Keratinocyte (primary cell): ENCODE measurements around the gene IFNL1. TPM values are rescaled to one million over a fixed set of nuclear protein-coding genes. Genes with fewer than 3 reads are reported as not detected.

Experiments
- DNase-seq: peaks from one replicate; pipeline ENCODE4 v3.0.0-alpha.2; 2011; ENCODE audit warnings: low read depth, missing footprints, low spot score
- FAIRE-seq: peaks from 2 replicates; lab custom pipeline; 2011; peaks lifted over from hg19 to GRCh38; lab: Jason Lieb, UNC
- H2AFZ ChIP-seq: 2 replicates; pipeline ENCODE4 v1.6.0; 2012; ENCODE audit warnings: low read length, control low read depth, inconsistent platforms; ENCODE audit not compliant: control insufficient read depth
- H3K27ac ChIP-seq: 2 replicates; pipeline ENCODE4 v1.5.1; 2011; ENCODE audit warnings: low read length; ENCODE audit not compliant: control insufficient read depth, insufficient read depth
- H3K27me3 ChIP-seq: 3 replicates; pipeline ENCODE4 v1.6.0; 2011; ENCODE audit warnings: low read length; ENCODE audit not compliant: control insufficient read depth, insufficient read depth; ENCODE audit errors: extremely low read depth
- H3K36me3 ChIP-seq, 2 experiments: 2 replicates in 1 of 2; 3 replicates in 1 of 2; pipeline ENCODE4 v1.5.1; 2011; ENCODE audit warnings: low read length in 2 of 2, mild to moderate bottlenecking in 1 of 2; ENCODE audit not compliant: control insufficient read depth in 2 of 2, insufficient read depth in 2 of 2; ENCODE audit errors: extremely low read depth in 1 of 2
- H3K4me1 ChIP-seq: 3 replicates; pipeline ENCODE4 v1.5.1; 2011; ENCODE audit warnings: low read length; ENCODE audit not compliant: control insufficient read depth, insufficient read depth; ENCODE audit errors: extremely low read depth
- H3K4me2 ChIP-seq: 3 replicates; pipeline ENCODE4 v1.6.0; 2011; ENCODE audit warnings: low read depth, low read length; ENCODE audit not compliant: control insufficient read depth, insufficient read depth; ENCODE audit errors: extremely low read depth
- H3K4me3 ChIP-seq, 3 experiments: fragments of 200-600 bp in 1 of 3; sonication (generic) in 1 of 3; 2 replicates in 2 of 3; 3 replicates in 1 of 3; pipeline ENCODE4 v1.5.1; 2011 to 2016; ENCODE audit warnings: low read length in 3 of 3, mild to moderate bottlenecking in 3 of 3, control low read depth in 2 of 3, inconsistent platforms in 1 of 3, low read depth in 1 of 3, mixed read lengths in 1 of 3, mixed run types in 1 of 3, moderate library complexity in 1 of 3; ENCODE audit not compliant: control insufficient read depth in 2 of 3, insufficient read depth in 2 of 3; ENCODE audit errors: extremely low read depth in 1 of 3
- H3K79me2 ChIP-seq: 2 replicates; pipeline ENCODE4 v1.6.0; 2012; ENCODE audit warnings: low read length; ENCODE audit not compliant: control insufficient read depth, insufficient read depth
- H3K9ac ChIP-seq: 3 replicates; pipeline ENCODE4 v1.6.0; 2011; ENCODE audit warnings: low read length; ENCODE audit not compliant: control insufficient read depth, insufficient read depth; ENCODE audit errors: extremely low read depth
- H3K9me1 ChIP-seq: 3 replicates; pipeline ENCODE4 v1.6.0; 2011; ENCODE audit warnings: low read length; ENCODE audit not compliant: control insufficient read depth, insufficient read depth; ENCODE audit errors: extremely low read depth
- H3K9me3 ChIP-seq: 2 replicates; pipeline ENCODE4 v1.5.1; 2012; ENCODE audit warnings: low read depth, low read length; ENCODE audit not compliant: control insufficient read depth
- H4K20me1 ChIP-seq: 3 replicates; pipeline ENCODE4 v1.6.0; 2011; ENCODE audit warnings: low read length; ENCODE audit not compliant: control insufficient read depth, insufficient read depth; ENCODE audit errors: extremely low read depth
- CTCF ChIP-seq, 3 experiments: IDR thresholded peaks in 1 of 3; conservative IDR thresholded peaks in 1 of 3; optimal IDR thresholded peaks in 1 of 3; 2 replicates in 2 of 3; 3 replicates in 1 of 3; pipeline versions ENCODE3 to v1.5.1; 2011; ENCODE audit warnings: low read length in 3 of 3, mild to moderate bottlenecking in 3 of 3, moderate library complexity in 2 of 3, control low read depth in 1 of 3, inconsistent platforms in 1 of 3; ENCODE audit not compliant: insufficient read depth in 2 of 3; ENCODE audit errors: extremely low read depth in 1 of 3
- EZH2 ChIP-seq: IDR thresholded peaks from one replicate; pipeline ENCODE4 v1.6.1; 2012; ENCODE audit warnings: inconsistent platforms, mild to moderate bottlenecking, low read length, moderate library complexity
- dilution Hi-C: fragments of 300-500 bp; cut with MboI; formaldehyde crosslinking; loops from one replicate; pipeline ENCODE4 v1.7.0; 2020; ENCODE audit warnings: low sequenced_read_pairs; ENCODE audit not compliant: extremely low pct_ligation_motif_present
- polyA plus RNA-seq, 5 experiments: library from polyadenylated mRNA; depleted of rRNA in 3 of 5; stranded (reverse) in 3 of 5; stranded (forward) in 1 of 5; unstranded in 1 of 5; fragments of >200 nt; gene quantifications; 1 replicate in 1 of 5; 2 replicates in 3 of 5; 3 replicates in 1 of 5; pipeline versions ENCODE4 v1.2.1 to v1.2.3, GENCODE V29; 2011 to 2012; ENCODE audit warnings: missing spikeins in 2 of 5, low read depth in 1 of 5, low replicate concordance in 1 of 5

IFNL1 gene
- polyA plus RNA-seq, 1 donor (not counting 4 experiments of a cell fraction or from before 2014, with no cell fraction given) = not detected

DNA sequence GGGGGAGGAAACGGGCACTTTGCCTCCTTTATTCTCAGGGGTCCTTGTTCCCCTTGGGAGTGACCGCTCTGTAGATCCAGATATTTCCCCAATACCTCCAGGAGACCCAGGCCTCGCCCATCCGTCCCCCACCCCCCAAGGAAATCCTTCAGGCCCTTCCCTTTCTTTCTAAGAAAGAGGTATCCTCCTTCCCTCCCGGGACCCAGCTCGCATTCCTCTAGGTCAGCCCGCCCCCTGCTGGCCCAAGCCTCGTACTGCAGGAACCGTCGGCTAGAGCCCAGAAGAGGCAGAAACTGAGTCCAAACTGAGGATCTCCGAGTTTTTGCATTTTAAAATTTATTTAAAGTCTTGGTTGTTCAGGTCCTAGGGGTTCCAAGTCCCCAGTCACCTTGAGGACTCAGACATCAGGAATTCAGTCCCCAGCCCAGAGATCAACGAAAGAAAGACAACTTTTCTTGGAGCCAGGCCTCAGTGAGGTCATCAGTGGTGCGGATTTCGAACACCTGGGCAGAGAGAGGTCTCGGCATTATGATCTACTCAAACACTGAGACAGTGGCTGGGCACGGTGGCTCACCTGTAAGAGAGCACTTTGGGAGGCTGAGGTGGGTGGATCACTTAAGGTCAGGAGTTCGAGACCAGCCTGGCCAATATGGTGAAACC, 32.0 kb downstream of the IFNL1 start:
- Histone ChIP-seq H3K79me2 (no peaks in the 10 kb centered on the region), H3K9me1 (no peaks in the 10 kb centered on the region), H3K9me3 (no peaks in the 10 kb centered on the region), H3K27me3 (no peaks in the 10 kb centered on the region), H3K4me3 (no peak overlapping the region), H3K27ac (no peak overlapping the region), H3K36me3 (no peaks in the 10 kb centered on the region), H3K4me1 (no peaks in the 10 kb centered on the region), H3K9ac (no peak overlapping the region), H3K4me2 (no peak overlapping the region), H4K20me1 (no peaks in the 10 kb centered on the region), H2AFZ (no peak overlapping the region)
- TF ChIP-seq EZH2 = no peak
- peak; percentile 89 to 95 (median 90) for TF ChIP-seq CTCF (optimal IDR thresholded peaks at IDR 0.05 in 1 of 3, IDR thresholded peaks at IDR 0.05 in 1 of 3, conservative IDR thresholded peaks at IDR 0.05 in 1 of 3; ENCODE audit: extremely low read depth in 1 of 3, insufficient read depth in 2 of 3, low read length in 3 of 3)
- DNase-seq (no peak), FAIRE-seq (peak; percentile 34)
- dilution Hi-C loops = no loop called here

DNA sequence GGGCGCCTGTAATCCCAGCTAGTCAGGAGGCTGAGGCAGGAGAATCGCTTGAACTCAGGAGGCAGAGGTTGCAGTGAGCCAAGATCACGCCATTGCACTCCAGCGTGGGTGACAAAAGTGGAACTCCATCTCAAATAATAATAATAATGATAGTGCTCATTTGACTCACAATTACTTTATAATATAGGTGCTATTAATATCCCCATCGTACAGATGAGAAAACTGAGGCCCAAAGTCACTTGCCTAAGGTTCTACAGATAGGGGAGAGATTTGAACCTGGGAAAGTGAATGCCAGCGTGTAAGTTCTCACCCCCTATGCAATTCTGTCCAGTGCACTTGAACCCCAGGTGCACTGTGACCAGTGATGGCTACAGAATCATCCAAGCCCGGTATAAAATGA, 33.7 kb downstream of the IFNL1 start:
- Histone ChIP-seq H3K27ac (no peak overlapping the region), H3K4me1 (no peaks in the 10 kb centered on the region), H4K20me1 (no peaks in the 10 kb centered on the region), H3K4me2 (no peak overlapping the region), H3K9me3 (no peaks in the 10 kb centered on the region), H3K9ac (no peak overlapping the region), H3K79me2 (no peaks in the 10 kb centered on the region), H3K4me3 (no peak overlapping the region), H3K36me3 (no peaks in the 10 kb centered on the region), H3K9me1 (no peaks in the 10 kb centered on the region), H2AFZ (no peak overlapping the region), H3K27me3 (no peaks in the 10 kb centered on the region)
- DNase-seq (no peak), FAIRE-seq (no peak)
- TF ChIP-seq EZH2 (no peak), CTCF (optimal IDR thresholded peaks at IDR 0.05 in 1 of 3, IDR thresholded peaks at IDR 0.05 in 1 of 3, conservative IDR thresholded peaks at IDR 0.05 in 1 of 3; ENCODE audit: extremely low read depth in 1 of 3, insufficient read depth in 2 of 3, low read length in 3 of 3) (no peak)
- dilution Hi-C loops = no loop called here
